ENCODE data around the gene CCDC86. TPM values are rescaled to one million over a fixed set of nuclear protein-coding genes. Genes with fewer than 3 reads are reported as not detected.

CCDC86 gene
- total RNA-seq, 1 donor from 2014 or later = 9.3 TPM

Other genes starting within 250 kb of the CCDC86 start
- gene MS4A8, start 142.5 kb upstream of the CCDC86 start, total RNA-seq = not detected
- gene MS4A18, start 117.4 kb upstream of the CCDC86 start, total RNA-seq = not detected
- not detected for gene MS4A15, start 85.2 kb upstream of the CCDC86 start, total RNA-seq
- not detected for gene MS4A10, start 56.8 kb upstream of the CCDC86 start, total RNA-seq
- gene PTGDR2, start 13.8 kb downstream of the CCDC86 start, total RNA-seq = 2.4 TPM
- 0.14 TPM for gene ZP1, start 25.4 kb downstream of the CCDC86 start, total RNA-seq
- gene PRPF19, start 64.5 kb downstream of the CCDC86 start, total RNA-seq = 41.1 TPM
- 97.5 TPM for gene TMEM109, start 72.0 kb downstream of the CCDC86 start, total RNA-seq
- 6.3 TPM for gene TMEM132A, start 82.3 kb downstream of the CCDC86 start, total RNA-seq
- gene SLC15A3, start 110.1 kb downstream of the CCDC86 start, total RNA-seq = 20.8 TPM
- gene CD6, start 129.6 kb downstream of the CCDC86 start, total RNA-seq = 0.22 TPM